Measurements from ENCODE around the gene SLC49A4. TPM values are rescaled to one million over a fixed set of nuclear protein-coding genes. Genes with fewer than 3 reads are reported as not detected.
"Not testable (repeated sequence)": the region's sequence is repeated elsewhere in the genome, so short reads cannot be mapped to it uniquely, and the experiment has no call there.

SLC49A4 gene, protein sequence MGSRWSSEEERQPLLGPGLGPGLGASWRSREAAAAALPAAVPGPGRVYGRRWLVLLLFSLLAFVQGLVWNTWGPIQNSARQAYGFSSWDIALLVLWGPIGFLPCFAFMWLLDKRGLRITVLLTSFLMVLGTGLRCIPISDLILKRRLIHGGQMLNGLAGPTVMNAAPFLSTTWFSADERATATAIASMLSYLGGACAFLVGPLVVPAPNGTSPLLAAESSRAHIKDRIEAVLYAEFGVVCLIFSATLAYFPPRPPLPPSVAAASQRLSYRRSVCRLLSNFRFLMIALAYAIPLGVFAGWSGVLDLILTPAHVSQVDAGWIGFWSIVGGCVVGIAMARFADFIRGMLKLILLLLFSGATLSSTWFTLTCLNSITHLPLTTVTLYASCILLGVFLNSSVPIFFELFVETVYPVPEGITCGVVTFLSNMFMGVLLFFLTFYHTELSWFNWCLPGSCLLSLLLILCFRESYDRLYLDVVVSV
- 18.6 and 19.8 TPM in 2 replicates for total RNA-seq (2014; rRNA removed; shearing (Covaris generic))

DNA sequence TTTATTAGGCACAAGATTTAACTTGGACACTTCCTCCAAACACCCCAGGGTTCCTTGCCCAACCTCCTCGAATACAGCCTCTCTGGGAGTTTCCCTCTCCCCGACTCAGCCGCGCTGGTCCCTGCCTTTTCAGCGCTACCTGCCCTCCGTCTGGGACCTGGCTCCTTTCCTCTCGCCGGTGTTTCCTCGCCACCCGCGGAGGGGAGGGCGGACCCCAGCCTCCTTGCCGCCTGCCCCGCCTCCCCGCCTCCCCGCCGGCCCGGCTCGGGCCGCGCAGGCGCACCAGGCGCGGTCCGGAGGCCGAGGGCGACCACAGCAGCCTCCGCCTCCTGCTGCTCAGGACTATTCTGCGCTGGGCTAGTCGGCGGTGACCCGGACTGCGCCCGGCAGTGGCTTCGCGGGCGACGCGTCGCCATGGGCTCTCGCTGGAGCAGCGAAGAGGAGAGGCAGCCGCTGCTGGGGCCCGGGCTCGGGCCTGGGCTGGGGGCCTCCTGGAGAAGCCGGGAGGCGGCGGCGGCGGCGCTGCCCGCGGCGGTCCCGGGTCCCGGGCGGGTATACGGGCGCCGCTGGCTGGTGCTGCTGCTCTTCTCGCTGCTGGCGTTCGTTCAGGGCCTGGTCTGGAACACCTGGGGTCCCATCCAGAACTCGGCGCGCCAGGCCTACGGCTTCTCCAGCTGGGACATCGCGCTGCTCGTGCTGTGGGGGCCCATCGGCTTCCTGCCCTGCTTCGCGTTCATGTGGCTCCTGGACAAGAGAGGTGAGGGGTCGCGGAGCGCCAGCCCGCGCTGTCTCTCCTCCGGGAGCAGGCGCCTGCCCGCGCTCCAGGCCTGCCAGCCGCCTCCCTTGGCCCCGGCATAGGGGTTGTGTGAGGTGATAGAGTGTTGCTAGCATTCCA is at the start of gene SLC49A4:
Gene SLC49A4 (plus strand): TSS at position 291 of the 895 bp plus-strand sequence. CDS start 124 bp downstream, at position 415.
- peak; percentile 78 to 86 for DNase-seq
- no peaks in the 10 kb centered on the region for H3K9me3 ChIP-seq (replicated peaks)
- no peaks in the 10 kb centered on the region; the same call in 1 of the 2 replicates for H3K4me1 ChIP-seq
- H3K27me3 ChIP-seq = no peaks in the 10 kb centered on the region
- no peaks in the 10 kb centered on the region for H3K36me3 ChIP-seq
- peak within 1 kb of the TSS; percentile 90 for H3K27ac ChIP-seq
- H3K4me3 ChIP-seq = peak within 1 kb of the TSS; percentile 88

DNA sequence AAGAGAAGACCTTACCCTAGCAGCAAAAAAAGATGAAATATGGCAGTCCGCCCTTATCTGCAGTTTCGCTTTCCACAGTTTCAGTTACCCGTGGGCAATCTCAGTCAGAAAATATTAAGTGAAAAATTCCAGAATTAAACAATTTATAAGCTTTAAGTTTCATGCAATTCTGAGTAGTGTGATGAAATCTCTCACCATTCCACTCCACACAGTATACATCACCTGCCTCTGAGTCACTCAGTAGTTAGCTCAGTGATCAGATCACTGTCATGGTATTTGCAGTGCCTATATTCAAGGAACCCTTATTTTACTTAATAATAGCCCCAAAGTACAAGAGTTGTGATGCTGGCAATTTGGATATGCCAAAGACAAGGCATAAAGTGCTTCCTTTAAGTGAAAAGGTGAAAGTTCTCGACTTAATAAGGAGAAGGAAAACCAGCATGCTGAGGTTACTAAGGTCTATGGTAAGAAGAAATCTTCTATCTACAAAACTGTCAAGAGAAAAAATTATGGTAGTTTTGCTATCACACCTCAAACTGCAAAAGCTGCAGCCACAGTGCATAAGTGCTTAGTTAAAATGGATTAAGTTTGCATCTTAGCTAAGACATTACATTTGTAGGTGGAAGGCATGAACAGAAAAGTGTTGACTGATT is 49.4 kb upstream of the SLC49A4 start:
- H3K27ac ChIP-seq = no peak overlapping the region
- H3K4me1 ChIP-seq = no peaks in the 10 kb centered on the region
- H3K27me3 ChIP-seq = no peaks in the 10 kb centered on the region
- H3K9me3 ChIP-seq (replicated peaks) = no peaks in the 10 kb centered on the region
- peaks cover under 1% of the 10 kb centered on the region for H3K36me3 ChIP-seq
- DNase-seq = no peak
- H3K4me3 ChIP-seq = no peak overlapping the region

DNA sequence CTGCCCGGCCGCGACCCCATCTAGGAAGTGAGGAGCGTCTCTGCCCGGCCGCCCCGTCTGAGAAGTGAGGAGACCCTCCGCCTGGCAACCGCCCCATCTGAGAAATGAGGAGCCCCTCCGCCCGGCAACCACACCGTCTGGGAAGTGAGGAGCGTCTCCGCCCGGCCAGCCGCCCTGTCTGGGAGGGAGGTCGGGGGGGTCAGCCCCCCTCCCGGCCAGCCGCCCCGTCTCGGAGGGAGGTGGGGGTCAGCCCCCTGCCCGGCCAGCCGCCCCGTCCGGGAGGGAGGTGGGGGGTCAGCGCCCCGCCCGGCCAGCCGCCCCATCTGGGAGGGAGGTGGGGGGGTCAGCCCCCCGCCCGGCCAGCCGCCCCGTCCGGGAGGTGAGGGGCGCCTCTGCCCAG is 47.6 kb upstream of the SLC49A4 start:
- H3K36me3 ChIP-seq = not testable (repeated sequence)

DNA sequence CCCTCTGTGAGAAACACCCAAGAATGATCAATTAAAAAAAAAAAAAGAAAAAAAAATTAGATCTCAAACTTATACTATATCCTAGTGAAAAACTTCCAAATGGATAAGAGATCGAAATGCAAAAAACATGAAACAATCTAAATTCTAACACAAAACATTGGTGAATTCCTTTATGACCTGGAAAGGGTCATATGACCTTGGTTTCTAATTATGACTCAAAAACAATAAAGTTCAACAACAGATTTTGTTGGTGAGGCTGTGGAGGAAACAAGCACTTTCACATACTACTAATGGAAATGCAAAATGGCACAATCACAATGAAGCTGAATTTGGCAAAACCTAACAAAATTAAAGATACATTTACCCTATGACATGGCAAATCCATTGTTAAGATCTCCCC is 46.5 kb upstream of the SLC49A4 start:
- no peak for DNase-seq
- Histone ChIP-seq H3K27me3 (no peaks in the 10 kb centered on the region), H3K27ac (no peak overlapping the region), H3K4me1 (no peaks in the 10 kb centered on the region), H3K4me3 (no peak overlapping the region), H3K9me3 (replicated peaks) (no peaks in the 10 kb centered on the region), H3K36me3 (no peaks in the 10 kb centered on the region; the same call in 1 of the 2 replicates)

More for the DNA sequence above, 47.6 kb upstream of the SLC49A4 start:
- not testable (repeated sequence) for H3K27me3 ChIP-seq; DNase-seq; H3K27ac ChIP-seq; H3K4me3 ChIP-seq; H3K4me1 ChIP-seq; H3K9me3 ChIP-seq (replicated peaks)

DNA sequence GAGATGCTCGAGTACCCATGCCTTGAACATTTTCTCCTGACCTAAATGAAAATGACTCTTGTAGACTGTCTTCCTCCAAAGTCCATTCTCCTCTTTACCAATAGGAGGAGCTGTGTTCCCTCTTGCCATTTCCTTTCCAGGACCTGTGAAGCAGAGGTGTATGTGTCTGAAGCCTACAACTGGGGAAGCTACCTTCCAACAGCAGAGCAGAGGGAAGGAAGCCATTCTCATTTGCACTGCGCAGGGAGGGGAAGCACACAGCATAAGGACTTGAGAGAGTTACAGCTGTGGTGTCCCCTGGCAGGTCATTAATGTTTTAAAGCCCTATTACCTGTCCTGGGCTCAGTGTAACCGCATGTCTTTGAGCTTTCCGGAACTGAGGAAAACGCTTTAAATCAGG is 39.9 kb upstream of the SLC49A4 start:
- no peak overlapping the region for H3K27ac ChIP-seq
- H3K27me3 ChIP-seq = no peaks in the 10 kb centered on the region
- H3K4me3 ChIP-seq = no peak overlapping the region
- H3K36me3 ChIP-seq = peaks cover 18% of the 10 kb centered on the region
- H3K4me1 ChIP-seq = no peaks in the 10 kb centered on the region
- H3K9me3 ChIP-seq (replicated peaks) = no peaks in the 10 kb centered on the region
- DNase-seq = peak in 1 of 2 experiments; percentile 63

DNA sequence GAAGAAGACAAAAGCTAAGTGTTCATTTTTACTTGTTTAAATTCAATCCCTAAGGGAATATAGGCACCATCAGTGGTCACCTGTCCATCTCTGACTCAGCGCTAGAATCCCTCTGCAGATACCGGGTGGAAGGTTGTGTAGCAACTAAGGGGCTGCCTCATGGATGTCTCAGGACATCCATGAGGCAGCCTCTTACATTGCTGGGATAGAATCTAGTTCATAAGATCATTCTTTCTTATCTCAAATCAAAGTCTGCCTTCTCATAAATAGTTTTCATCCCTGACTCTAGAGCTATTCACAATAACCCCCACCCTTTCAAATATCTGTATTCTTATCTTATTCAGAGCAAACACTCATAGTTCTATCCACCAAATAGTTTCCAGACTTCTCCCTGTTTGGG is 39.4 kb upstream of the SLC49A4 start:
- no peak for DNase-seq
- H3K27ac ChIP-seq = no peak overlapping the region
- H3K4me3 ChIP-seq = no peak overlapping the region
- H3K36me3 ChIP-seq = peaks cover 19% of the 10 kb centered on the region
- H3K4me1 ChIP-seq = no peaks in the 10 kb centered on the region
- H3K9me3 ChIP-seq (replicated peaks) = no peaks in the 10 kb centered on the region
- no peaks in the 10 kb centered on the region for H3K27me3 ChIP-seq

DNA sequence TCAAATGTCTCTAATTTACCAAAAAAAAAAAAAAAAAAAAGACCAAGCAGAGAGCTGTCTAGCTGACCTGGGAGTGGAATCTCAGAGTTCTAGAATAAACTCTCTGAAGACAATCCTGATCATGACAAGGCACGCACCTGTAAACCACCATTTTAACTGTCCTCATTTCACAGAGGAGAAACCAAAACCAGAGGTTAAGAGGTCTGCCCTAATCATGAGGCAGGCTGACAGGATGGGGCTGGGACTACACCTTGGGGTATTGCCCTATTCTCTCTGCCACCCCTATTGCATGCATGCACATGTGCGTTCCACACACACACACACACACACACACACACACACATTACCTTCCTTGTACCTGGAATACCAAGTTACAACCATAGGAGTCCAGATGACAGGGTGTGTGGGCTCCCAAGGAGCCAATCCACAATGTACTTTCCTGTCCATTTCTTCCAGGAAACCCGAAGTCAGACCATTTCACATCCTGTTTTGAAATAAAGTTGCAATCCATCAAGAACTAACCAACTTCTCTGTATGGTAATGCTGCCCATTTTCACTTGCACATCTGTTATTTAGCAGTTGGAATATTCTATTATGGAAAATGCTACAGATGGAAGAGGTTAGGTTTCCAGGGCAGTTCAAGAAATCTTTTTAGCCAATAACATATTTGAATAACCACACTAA is 35.9 kb upstream of the SLC49A4 start:
- no peaks in the 10 kb centered on the region for H3K9me3 ChIP-seq (replicated peaks)
- H3K36me3 ChIP-seq = peaks cover 17% of the 10 kb centered on the region
- H3K4me1 ChIP-seq = no peaks in the 10 kb centered on the region
- H3K27ac ChIP-seq = no peak overlapping the region
- H3K4me3 ChIP-seq = no peak overlapping the region
- H3K27me3 ChIP-seq = no peaks in the 10 kb centered on the region
- DNase-seq = no peak

DNA sequence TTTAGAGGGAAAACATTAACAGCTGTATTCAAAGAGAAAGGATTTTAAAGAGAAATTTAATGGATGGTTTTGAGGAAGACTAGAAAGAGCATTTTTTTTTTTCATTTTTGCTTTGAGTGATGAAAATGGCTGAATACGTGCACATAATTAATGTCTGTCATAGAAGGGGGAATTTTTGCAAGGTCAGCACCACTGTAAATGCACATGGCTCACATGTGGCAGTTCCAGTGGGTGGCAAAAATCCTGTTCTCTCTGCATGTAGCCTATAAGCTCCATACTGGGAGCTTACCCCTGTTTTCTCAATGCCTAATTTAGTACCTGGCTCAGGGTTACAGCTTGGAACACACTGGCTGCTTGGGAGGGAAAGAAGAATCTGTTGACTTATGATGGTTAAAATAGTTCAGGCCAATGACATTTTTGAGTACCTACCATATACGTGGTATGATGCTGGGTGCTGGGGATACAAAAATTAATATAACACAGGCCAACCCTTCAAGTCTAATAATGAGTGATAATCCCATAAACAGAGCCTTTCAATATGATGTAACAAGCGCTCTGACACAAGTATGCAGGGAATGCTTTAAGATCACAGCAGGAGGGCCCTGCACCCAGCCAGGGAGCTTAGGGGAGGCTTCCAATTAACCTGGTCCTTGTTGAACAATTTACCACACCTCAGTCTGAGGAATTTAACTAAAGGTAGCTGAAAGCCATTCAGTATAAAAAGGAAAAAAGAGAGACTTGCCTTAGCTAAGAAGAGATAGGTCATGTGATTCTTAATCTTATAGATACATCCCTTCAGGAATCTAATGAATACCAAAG is 34.2 kb upstream of the SLC49A4 start:
- no peaks in the 10 kb centered on the region for H3K4me1 ChIP-seq
- peaks cover 6% of the 10 kb centered on the region; the same call in 1 of the 2 replicates for H3K36me3 ChIP-seq
- no peak for DNase-seq
- H3K27ac ChIP-seq = no peak overlapping the region
- H3K4me3 ChIP-seq = no peak overlapping the region
- no peaks in the 10 kb centered on the region for H3K9me3 ChIP-seq (replicated peaks)
- H3K27me3 ChIP-seq = no peaks in the 10 kb centered on the region

DNA sequence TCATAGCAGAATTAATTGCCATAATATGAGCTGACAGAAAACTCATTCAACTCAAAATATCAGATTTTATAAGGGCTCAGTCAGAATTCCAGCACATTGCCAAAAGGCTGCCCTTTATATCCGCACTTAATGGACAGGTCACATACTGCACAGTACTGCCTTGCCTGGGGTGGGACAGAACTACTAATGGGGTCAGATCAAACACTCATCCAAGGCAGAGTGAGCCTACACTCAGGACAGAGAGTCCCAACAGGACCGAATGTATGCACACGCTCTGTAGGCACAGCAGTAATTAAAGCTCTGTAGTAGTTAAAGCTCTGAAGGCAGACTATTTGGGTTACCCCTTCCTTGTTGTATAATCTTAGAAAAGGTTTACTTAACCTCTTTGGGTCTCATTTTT is 28.4 kb upstream of the SLC49A4 start:
- no peaks in the 10 kb centered on the region for H3K36me3 ChIP-seq
- no peak for DNase-seq
- H3K4me3 ChIP-seq = no peak overlapping the region
- no peaks in the 10 kb centered on the region for H3K4me1 ChIP-seq
- no peaks in the 10 kb centered on the region for H3K9me3 ChIP-seq (replicated peaks)
- no peaks in the 10 kb centered on the region for H3K27me3 ChIP-seq
- no peak overlapping the region for H3K27ac ChIP-seq

DNA sequence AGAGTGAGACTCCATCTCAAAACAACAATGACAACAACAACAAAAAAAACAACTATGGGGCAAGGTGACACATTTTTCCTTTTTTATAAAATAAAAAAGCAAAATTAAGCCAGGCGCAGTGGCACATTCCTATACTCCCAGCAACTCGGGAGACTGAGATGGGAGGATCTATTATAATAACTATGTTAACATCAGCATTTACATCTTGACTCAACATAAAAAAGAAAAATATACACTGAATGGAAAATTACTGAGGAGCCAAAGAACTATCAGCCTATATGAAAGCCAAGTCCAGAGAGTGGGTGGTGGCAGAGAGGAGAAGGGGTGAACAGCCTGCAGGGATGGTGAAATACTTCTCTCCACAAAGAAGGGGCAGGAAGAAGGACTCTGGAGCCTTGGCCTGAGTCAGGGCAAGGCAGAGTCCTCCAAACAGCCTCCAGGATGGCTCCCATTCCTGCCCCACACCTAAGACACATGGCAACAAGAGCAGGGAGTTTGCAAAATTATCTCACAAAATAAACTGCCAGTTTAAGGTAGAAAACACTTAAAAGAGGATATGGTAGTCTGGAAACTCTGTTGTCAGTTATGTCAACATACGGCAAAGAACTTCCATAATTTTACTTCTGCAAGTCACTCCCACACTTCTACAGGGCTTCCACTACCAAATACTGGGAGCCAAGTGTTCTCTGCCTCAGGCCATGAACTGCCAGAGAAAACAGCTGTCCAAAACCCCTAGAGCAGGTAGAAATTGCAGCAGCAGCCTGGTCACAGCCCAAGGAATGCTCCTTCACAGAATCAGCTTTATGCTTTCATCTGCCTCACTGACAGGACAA is 27.1 kb upstream of the SLC49A4 start:
- Histone ChIP-seq H3K27me3 (no peaks in the 10 kb centered on the region), H3K4me1 (no peaks in the 10 kb centered on the region), H3K4me3 (no peak overlapping the region), H3K27ac (no peak overlapping the region), H3K9me3 (replicated peaks) (no peaks in the 10 kb centered on the region), H3K36me3 (no peaks in the 10 kb centered on the region; the same call in 1 of the 2 replicates)
- peak in 1 of 2 experiments; percentile 16 for DNase-seq

DNA sequence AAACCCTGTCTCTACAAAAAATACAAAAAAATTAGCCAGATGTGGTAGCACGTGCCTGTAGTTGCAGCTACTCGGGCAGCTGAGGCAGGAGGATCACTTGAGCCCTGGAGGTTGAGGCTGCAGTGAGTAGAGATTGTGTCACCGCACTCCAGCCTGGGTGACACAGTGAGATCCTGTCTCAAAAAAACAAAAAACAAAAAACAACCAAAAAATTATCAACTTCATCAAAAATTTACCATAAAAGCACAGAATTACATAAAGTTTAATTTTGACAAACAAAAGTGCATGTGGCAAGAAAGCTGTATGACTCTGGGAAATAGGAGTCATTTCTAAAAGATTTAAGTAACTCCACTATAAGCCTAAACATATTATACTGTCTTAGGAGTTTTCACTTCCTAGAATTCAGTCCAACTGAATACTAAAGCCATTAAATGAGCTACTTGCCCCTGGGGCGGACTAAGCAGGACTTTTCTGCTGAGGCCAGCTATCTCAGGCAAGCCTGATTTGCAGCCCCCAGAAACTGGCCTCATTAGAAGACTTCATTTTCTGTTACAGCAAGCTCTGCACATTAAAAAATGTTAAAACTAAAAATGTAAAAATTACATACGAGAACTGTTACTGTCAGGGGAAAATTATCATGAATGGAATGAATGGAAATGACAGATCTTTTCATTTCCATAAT is 24.2 kb upstream of the SLC49A4 start:
- DNase-seq = no peak
- Histone ChIP-seq H3K9me3 (replicated peaks) (no peaks in the 10 kb centered on the region), H3K27ac (no peak overlapping the region), H3K4me3 (no peak overlapping the region), H3K4me1 (no peaks in the 10 kb centered on the region), H3K36me3 (peaks cover 2% of the 10 kb centered on the region; the same call in 1 of the 2 replicates), H3K27me3 (no peaks in the 10 kb centered on the region)

DNA sequence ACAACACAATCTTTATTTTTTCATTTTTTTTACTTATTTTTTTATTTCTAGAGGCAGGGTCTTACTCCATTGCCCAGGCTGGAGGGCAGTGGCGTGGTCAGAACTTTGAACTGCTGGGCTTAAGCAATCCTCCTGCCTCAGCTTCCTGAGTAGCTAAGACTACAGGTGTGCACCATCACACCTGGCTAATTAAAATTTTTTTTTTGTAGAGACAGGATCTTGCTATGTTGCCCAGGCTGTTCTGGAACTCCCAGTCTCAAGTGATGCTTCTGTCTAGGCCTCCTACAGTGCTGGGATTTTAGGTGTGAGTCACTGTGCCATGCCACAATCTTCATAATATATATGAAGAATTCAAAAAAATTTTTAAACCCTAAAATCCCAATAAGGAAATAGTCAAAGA is 22.0 kb upstream of the SLC49A4 start:
- H3K9me3 ChIP-seq (replicated peaks) = no peaks in the 10 kb centered on the region
- no peaks in the 10 kb centered on the region for H3K4me1 ChIP-seq
- DNase-seq = no peak
- no peak overlapping the region for H3K27ac ChIP-seq
- no peaks in the 10 kb centered on the region for H3K27me3 ChIP-seq
- peaks cover 2% of the 10 kb centered on the region; the same call in 1 of the 2 replicates for H3K36me3 ChIP-seq
- H3K4me3 ChIP-seq = no peak overlapping the region

Measured in SJCRH30 (cell line).